ENCODE data around the gene SGTA.
"Not testable (repeated sequence)": the region's sequence is repeated elsewhere in the genome, so short reads cannot be mapped to it uniquely, and the experiment has no call there.

Gene SGTA

DNA sequence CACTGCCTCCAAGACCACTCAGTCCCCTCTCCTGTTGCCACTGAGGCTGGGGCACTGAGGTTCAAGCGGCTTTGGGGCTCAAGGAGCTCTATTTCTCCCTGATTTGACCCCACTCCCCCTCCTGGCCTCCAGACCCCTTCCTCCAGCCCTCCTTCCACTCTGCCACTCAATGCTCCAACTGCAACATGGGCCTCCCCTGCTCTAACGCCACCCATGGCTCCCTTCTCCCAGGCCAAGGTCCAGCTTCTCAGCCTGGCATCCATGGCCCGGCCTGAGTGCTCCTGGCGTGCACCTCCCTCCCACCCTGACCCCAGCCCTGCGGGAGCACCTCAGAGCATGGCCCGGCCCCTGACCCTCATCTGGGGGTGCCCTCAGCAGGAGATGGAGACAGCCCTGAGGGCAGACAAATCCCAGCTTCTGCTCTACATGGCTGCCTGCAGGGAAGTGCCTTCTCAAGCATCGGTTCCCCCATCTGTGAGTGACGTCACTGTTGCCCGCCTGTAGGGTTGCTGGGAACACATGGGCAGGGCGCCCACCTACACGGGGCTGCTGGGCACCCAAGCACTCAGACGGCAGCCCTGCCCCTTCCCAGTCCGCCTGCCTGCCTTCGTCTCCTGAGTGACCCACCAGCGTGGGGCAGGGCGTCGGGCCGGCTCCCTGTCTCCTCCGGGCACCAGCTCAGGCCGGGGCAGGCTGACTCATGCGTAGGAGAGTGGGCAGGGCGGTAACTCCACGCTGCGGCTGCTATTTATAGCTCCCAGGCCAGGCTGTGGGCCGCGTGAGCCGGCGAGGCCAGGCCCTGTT is 60.3 kb downstream of the SGTA start:
- DNase-seq, result no peak

DNA sequence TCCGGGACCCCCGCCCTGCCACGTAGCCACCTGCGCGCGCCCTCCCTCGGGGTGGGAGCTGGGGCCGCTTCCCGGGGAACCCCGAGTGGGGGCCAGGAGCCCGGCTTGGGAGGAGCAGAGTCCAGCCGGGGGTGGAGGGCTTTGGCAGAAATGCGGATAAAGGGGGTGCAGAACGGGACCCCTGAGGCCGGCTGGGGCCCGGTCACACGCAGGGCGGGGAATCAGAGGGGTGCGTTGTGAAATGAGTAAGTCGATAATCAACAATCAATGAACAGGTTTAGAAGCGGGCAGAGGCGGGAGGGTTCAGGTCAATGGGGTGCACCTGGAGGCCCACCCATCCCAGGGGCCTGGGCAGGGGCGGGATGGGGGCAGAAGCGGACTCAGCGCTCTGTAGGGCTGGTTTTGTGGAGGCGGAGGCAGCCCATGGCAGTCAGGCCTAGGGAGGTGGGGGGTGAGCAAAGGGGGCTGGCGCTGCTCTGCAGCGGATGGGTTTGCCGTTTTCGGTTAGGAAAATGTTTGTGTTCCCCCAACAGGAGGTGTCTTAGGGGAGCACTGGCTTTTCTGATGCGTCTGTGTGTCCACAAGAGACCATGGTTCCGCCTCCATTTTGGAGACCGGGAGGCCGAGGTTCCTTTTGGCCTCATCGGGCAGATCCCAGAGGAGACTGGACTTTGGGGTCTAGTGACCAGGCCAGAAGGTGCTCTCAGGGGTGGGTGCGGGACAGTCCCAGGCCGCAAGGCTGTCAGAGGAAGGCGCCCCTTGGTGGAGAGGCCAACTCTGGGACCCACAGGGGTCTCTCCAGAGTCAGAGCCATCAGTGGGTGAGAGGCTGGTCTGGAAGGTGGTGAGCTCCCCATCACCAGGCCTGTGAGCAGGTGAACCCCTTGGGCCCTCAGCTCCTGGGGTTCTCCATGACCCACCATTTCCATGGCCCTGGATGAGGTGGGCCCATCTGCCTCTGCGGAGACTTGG is 61.2 kb downstream of the SGTA start:
- DNase-seq, result no peak

DNA sequence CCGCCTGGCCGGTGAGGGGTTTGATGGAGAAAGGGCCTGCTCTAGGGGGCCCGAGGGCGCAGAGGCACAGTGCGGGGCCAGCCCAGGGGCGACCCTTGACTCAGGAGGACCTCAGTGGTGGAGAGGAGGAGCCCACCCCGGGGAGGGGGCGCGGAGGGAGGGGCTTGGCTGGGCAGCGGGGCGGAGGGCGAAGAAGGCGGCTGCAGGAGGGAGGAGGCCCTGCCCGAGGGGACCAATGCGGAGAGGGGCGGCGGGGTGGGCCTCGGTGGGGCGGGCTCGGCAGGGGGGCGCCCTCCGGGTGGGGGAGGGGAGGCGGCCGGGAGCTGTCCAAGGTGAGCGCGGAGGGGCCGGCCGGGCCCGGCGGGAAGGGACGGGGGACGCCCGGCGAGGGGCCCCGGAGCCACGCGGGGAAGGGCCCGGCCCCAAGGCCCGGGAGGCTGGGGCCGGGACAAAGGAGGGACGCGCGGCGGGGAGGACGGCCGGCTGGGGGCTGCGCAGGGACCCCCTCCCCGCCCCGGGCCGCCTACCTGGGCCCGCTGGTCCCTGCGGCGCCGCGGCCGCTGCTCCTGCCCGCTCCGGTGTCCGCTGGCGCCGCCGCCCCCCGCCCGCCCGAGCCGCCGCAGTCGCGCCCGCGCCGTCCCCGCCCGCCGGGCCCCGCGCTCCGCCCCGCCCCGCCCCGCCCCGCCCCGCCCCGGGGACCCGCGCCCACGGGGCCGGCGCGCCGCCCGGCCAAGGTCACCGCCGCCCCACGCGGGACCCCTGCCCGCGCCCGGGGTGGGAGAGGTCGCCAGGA is 62.1 kb downstream of the SGTA start, which contains the start of gene DIRAS1:
TSS of gene DIRAS1 (minus strand) at position 596 of the 793 bp plus-strand sequence. CDS start 3,566 bp downstream, outside the sequence.
- DNase-seq, result no peak

DNA sequence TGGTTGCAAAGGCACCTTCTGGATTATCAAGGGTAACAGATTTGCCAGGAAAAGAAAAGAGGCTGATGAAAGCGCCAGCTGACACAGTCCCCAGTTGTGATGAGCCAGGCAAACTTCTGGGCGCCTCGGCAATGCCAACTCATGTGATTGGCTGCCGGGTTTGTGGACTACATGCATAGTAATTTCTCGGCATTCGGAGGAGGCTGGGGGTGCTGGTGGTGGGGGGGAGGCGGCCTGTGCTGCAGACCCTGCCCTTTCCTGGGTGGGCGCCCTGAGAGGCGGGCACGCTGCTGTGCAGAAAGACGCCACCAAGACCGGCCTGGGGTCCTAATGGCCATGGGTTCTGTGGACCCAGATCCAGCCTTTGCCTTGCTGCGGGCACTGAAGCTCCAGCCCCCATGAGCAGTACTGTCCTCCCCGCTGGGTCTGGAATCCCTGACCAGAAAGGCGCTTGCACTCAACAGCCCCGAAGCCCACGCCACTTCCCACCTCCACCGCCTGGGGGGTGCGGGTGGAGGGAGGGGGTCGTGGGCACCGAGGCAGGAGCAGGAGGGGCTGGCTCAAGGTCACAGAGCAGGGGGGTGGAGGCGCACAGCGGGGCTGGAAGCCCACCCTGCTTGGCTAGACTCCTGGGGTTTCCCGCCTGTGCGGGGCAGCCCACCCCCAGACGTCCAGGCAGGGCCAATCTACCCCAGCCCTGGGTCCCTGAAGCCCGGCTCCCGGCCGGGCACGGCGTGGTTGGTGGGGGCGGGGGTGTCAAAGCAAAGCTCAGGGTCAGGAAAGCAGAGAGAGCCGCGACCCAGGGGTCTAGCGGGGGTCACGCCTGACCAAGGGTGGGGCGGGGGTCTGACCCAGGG is 62.9 kb downstream of the SGTA start:
- no peak for DNase-seq

DNA sequence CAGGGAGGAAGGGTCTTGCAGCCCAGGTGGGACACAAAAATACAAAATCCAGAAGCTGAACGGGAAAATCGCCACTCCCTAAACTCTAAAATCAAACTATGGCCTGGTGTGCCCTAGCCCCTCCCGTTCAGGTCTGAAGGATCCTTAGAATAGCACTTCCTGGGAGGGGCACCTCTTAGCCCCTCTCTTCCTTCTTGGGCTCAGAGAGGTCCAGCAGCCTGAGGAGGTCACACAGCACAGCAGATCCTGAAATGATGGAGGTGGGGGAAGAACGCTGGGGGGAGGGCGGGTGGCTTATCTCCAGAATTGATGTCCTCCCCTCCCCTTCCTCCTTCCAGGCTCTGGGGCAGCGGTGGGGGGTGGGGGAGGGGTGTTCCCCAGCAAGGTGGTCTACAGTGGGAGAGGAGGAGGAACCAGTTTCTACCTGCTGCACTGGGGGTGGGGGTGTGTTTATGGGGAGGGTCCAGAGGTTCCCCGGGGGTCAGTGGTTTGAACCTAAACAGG is 63.8 kb downstream of the SGTA start:
- no peak for DNase-seq

DNA sequence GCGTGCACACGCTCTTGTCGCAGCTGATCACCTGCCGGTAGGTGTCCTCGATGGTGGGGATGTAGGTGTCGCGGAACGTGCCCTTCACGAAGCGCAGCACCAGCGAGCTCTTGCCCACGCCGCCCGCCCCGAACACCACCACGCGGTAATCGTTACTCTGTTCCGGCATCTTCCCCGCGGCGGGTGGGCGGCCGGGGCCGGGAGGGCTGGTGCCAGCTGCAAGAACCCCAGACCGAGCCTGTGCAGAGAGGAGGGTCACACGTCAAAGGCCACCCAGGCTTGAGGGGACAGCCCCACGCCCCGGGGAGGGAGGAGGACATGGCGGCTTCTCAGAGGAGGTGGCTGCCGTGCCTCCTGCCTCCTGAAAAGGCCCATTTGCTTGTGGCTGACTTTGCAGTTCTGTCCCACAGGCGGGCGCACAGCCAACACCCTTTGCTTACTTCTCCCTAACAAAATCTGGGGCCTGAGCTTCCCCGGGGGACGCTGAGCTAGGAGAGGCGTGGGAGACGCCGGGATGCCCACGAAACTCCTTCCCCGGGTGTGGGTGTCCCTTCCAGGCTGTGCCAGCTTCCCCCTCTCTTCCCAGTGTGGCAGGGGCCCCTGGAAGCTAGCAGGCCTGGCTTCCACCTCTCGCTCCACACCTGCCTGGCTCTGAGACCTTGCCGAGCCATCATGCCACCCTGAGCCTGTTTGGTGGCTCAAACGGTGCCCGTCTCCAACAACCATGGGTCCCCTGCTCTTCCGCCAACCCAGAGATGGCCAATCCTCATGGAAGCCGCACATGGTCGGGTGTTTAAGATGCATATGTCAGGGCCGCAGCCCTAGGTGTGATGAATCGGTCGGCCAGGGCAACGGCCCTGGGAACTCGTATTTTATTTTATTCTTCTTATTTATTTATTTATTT is 65.2 kb downstream of the SGTA start:
- DNase-seq, result no peak

DNA sequence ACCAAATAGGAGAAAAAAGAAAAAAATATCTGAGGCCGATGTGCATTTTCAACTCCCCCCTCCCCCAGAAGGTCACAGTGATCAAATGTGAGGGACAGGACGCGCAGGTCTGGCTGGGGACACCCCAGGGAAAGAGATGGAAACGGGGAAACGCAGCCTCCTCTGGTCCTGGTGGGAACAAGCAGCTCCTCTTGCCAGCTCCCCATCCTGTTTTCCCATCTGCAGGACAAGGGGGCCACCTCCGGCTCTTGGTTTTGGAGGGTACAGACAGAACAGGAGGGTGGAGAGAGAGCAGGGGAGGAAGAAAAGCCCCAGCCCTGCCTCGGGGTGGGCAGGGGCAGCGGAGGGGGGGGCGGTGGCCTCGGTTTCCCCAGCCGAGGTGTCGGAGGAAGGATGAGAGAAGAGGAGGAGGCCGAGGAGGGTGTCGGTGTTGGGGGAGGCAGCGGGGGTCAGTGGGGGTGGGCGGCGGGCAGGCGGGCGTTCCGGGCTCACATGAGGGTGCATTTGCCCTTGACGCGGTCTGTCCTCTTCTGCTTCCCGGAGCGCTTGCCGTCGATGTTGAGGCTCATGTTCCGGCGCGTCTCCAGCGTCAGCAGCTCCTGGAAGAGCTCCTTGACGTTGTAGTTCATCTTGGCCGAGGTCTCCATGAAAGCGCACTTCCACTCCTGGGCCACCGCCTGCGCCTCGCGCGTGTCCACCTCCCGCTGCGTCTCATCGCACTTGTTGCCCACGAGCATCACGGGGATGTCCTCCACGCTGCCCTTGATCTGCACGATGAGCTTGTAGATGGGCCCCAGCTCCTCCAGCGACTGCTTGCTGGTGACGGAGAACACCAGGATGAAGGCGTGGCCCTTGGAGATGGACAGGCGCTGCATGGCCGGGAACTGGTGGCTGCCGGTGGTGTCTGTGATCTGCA is 66.1 kb downstream of the SGTA start:
- DNase-seq, result no peak

DNA sequence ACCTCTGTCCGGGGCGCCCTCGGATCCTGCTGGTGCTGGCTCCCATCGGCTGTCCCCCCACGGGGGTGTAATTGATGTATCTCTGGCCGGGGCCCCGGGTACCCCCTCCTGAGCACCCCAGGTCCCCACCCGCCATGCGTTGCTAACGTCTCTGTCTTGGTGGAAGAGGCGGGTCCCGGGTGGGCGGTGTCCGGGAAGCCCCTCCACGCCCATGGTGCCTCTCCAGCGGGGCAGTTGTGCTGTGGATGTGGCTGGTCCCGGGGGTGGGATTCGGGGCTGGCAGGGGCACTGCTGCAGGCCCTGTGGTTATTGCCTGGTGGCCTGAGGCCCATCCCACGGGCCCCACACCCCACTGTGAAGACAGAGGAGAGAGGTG is 66.8 kb downstream of the SGTA start:
- DNase-seq, result no peak

DNA sequence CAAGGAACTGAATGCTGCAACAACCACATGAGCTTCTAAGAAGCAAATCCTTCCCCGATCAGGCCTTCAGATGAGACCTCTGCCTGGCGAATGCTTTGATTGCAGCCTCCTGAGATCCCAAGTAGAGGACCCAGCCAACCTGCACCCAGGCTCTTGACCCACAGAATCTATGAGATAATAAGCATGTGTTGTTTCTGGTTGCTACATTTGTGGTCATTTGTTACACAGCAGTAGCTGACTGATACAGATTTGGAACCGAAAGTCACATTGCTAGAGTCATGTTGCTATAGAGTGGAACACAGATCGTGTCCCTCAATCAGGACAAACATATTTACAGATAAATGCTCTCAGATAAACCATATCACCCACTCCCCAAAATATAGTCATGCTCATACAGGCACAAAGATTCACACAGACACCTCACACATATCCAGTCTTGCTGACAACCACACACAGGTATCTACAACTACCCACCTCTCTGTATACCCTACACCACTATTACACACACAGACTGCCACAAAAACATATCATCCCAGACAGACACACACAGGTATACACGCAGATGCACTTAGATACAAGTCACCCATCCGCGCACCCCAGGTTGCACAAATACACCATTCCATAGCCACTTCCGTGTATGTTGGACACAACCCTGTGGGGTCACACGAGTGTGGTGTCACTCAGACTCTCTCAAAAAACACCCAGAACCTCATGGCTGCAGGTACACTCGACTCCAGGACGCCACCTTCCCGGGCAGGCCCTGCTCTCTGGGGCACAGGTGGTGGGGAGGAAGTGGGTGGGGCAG is 67.4 kb downstream of the SGTA start:
- no peak for DNase-seq

DNA sequence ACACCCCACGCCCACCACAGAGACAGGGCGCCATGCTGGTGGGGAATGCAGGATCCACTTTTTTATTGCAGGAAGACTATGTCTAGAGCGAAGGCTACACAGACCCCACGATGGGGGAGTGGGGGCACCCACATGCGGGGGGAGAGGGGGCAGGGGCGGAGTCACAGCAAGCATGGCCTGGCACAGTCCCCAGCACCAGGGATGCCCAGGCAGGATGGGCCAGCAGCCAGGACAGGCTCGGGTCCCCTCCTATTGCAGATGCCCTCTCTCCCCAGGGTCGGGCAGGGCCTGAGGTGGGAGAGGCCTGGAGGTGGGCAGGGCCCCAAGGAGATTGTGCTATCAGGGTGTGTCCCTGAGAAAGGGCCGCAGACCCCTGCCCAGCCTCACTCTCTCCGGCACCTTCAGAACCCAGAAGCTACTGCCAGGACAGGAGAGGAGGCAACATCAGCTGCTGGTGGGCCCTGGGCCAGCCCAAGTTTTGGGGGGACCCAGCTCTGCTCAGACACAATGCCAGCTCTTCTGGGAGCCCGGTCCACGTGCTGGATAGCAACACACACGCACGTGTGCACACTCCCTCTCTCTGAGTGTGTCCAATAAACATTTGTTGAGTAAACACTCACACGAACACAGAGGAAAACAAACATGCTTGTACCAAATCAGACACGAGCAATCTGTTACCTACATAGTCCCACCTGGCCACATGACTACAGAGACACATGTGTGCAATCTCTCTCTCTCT is 68.4 kb downstream of the SGTA start:
- DNase-seq, result no peak

DNA sequence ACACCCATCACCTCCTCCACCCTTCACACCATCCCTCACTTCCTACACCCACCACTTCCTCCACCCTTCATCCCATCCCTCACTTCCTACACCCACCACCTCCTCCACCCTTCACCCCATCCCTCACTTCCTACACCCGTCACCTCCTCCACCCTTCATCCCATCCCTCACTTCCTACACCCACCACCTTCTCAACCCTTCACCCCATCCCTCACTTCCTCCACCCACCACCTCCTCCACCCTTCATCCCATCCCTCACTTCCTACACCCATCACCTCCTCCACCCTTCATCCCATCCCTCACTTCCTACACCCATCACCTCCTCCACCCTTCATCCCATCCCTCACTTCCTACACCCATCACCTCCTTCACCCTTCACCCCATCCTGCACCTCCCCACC is 69.0 kb downstream of the SGTA start:
- not testable (repeated sequence) for DNase-seq

DNA sequence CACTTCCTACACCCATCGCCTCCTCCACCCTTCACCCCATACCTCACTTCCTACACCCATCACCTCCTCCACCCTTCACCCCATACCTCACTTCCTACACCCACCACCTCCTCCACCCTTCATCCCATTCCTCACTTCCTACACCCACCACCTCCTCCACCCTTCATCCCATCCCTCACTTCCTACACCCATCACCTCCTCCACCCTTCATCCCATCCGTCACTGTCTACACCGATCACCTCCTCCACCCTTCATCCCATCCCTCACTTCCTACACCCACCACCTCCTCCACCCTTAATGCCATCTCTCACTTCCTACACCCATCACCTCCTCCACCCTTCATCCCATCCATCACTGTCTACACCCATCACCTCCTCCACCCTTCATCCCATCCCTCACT is 69.9 kb downstream of the SGTA start:
- not testable (repeated sequence) for DNase-seq

DNA sequence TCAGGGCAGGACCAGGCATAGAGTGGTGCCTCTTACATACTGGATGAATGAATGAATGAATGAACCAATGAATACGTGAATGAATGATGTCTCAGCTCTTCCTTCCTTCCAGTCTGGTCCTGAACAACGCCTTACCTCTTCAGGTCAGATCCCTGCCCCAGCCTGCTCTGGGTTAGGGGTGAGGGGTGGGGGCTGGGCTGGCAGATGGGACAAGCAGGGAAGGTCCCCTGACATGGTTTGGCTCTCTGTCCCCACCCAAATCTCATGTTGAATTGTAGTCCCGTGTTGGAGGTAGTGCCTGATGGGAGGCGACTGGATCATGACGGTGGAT is 71.2 kb downstream of the SGTA start:
- no peak for DNase-seq

DNA sequence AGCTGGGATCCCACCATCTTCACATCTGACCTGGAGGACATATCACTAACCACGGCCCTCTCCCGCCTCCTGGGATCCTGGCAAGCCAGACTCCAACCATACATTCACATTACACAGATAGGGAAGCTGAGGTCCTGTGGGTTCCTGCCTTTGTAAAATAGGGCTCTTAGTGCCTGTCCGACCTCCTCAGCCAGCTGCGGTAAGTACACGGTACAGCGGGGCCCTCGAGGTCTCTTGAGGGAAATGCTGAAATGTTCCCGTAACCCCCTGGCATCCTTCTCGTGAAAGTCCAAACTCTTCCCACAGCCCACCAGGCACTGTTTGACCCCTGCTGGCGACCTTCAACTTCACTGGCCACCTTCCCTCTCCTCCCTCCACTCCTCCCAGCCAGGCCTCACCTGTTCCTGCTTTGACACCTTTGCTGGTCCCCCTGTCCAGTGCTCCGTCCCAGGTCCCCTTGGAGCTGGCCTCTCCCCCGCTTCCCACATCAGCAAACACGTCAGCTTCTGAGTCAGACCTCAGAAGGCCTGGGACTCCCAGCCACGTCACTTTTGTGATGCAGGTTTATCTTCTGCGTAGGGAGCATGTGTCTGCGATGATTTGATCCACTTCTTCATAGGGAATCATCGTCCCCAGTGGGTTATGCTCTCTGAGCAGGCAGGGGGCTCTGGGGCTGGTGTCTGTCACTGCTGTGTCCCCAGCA is 71.8 kb downstream of the SGTA start:
- no peak for DNase-seq

DNA sequence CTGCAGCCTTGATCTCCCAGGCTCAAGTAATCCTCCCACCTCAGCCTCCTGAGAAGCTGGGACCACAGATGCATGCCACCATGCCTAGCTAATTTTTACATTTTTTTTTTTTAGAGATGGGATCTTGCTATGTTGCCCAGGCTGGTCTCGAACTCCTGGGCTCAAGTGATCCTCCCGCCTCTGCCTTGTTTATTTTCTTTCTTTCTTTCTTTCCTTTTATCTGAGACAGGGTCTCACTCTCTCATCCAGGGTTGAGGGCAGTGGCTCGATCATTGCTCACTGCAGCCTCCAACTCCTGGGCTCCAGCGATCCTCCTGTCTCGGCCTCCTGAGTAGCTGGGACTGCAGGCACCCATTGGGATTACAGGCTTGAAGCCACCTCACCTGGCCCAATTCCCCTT is 76.8 kb downstream of the SGTA start:
- DNase-seq, result no peak
